ENCODE results near the gene MYO1E. TPM values are rescaled to one million over a fixed set of nuclear protein-coding genes. Genes with fewer than 3 reads are reported as not detected.

The MYO1E gene
- total RNA-seq, 1 experiment from 2014 or later: 83.6 TPM

- no peak for TF ChIP-seq ZMAT4 (CRISPR knock-in tag; IDR thresholded peaks at IDR 0.05)
- no peak for TF ChIP-seq ZBTB43 (CRISPR knock-in tag; IDR thresholded peaks at IDR 0.05)
- no peak for TF ChIP-seq ZNF671 (CRISPR knock-in tag; IDR thresholded peaks at IDR 0.05)
- no peak for TF ChIP-seq ZNF416 (CRISPR knock-in tag; IDR thresholded peaks at IDR 0.05)
- TF ChIP-seq GTF2I (CRISPR knock-in tag; conservative IDR thresholded peaks at IDR 0.05): no peak
- no peak for TF ChIP-seq SMAD3 (CRISPR knock-in tag; IDR thresholded peaks at IDR 0.05; ENCODE audit: borderline replicate concordance)
- TF ChIP-seq AFF4 (CRISPR knock-in tag; IDR thresholded peaks at IDR 0.05; ENCODE audit: borderline replicate concordance): no peak
- Mint-ChIP-seq H3K4me3 (no peak overlapping the region), H3K36me3 (peaks cover 30% of the 10 kb centered on the region), H3K27ac (no peak overlapping the region), H3K9me3 (no peaks in the 10 kb centered on the region), H3K27me3 (ENCODE audit: low read depth) (no peaks in the 10 kb centered on the region), H3K4me1 (peaks cover 6% of the 10 kb centered on the region)
- ATAC-seq (no peak), DNase-seq (ENCODE audit: low spot score) (no peak)
- POLR2A ChIA-PET: no interaction called here
- CTCF ChIA-PET: interaction anchor here (1.7 kb wide), 1 partner anchor 24 kb away, joined by 5 read pairs; no protein-coding TSS in a partner anchor
Observed at GRCh38 chr15:59222906-59223550, 149.6 kb downstream of the MYO1E start.

- no peaks in the 10 kb centered on the region for H3K9me3 Mint-ChIP-seq
- ATAC-seq: no peak
- peaks cover 29% of the 10 kb centered on the region for H3K36me3 Mint-ChIP-seq
- DNase-seq (ENCODE audit: low spot score): no peak
- H3K27ac Mint-ChIP-seq: no peak overlapping the region
- POLR2A ChIA-PET: no interaction called here
- no peak overlapping the region for H3K4me3 Mint-ChIP-seq
- CTCF ChIA-PET: no interaction called here
- H3K27me3 Mint-ChIP-seq (ENCODE audit: low read depth): no peaks in the 10 kb centered on the region
- TF ChIP-seq JAZF1 (CRISPR knock-in tag; IDR thresholded peaks at IDR 0.05): no peak
- TF ChIP-seq E2F1 (CRISPR knock-in tag; IDR thresholded peaks at IDR 0.05): no peak
- TF ChIP-seq FOXP1 (CRISPR knock-in tag; IDR thresholded peaks at IDR 0.05; ENCODE audit: borderline replicate concordance): no peak
- no peak for TF ChIP-seq ATF2 (CRISPR knock-in tag; IDR thresholded peaks at IDR 0.05; ENCODE audit: borderline replicate concordance, low read depth)
- no peak for TF ChIP-seq AR (CRISPR knock-in tag; IDR thresholded peaks at IDR 0.05)
- TF ChIP-seq TP53 (CRISPR knock-in tag; IDR thresholded peaks at IDR 0.05): no peak
- peaks cover 6% of the 10 kb centered on the region for H3K4me1 Mint-ChIP-seq
Observed at GRCh38 chr15:59221511-59222505, 150.9 kb downstream of the MYO1E start.
